Liver (tissue), 9 donors: ENCODE data around the gene ANG. TPM values are rescaled to one million over a fixed set of nuclear protein-coding genes. Genes with fewer than 3 reads are reported as not detected.

Source experiments
- DNase-seq: peaks from one replicate; pipeline ENCODE4 v3.0.0-alpha.2; 2017; ENCODE audit warnings: low spot score
- H3K27ac ChIP-seq, 2 donors: one replicate each; pipeline ENCODE4 v1.7.0; 2013; ENCODE audit warnings: inconsistent platforms in 2 of 2, low read length in 2 of 2, control low read depth in 1 of 2, low read depth in 1 of 2, mild to moderate bottlenecking in 1 of 2
- H3K27me3 ChIP-seq, 4 donors: one replicate each; pipeline versions ENCODE4 v1.6.1 to v1.7.0; 2013; ENCODE audit warnings: low read length in 3 of 4, inconsistent platforms in 1 of 4, mild to moderate bottlenecking in 1 of 4, moderate library complexity in 1 of 4; ENCODE audit not compliant: control insufficient read depth in 4 of 4, insufficient read depth in 4 of 4
- H3K36me3 ChIP-seq, 4 donors: one replicate each; pipeline versions ENCODE4 v1.6.1 to v1.7.0; 2013; ENCODE audit warnings: low read length in 3 of 4, mild to moderate bottlenecking in 3 of 4, low read depth in 1 of 4, moderate library complexity in 1 of 4; ENCODE audit not compliant: control insufficient read depth in 4 of 4, insufficient read depth in 3 of 4
- H3K4me1 ChIP-seq, 4 donors: one replicate each; pipeline versions ENCODE4 v1.6.1 to v1.7.0; 2013; ENCODE audit warnings: low read length in 3 of 4, mild to moderate bottlenecking in 3 of 4, moderate library complexity in 1 of 4; ENCODE audit not compliant: control insufficient read depth in 4 of 4, insufficient read depth in 4 of 4
- H3K4me3 ChIP-seq, 3 donors: one replicate each; pipeline versions ENCODE4 v1.6.1 to v1.7.0; 2013; ENCODE audit warnings: low read length in 3 of 3, control low read depth in 1 of 3, low read depth in 1 of 3, mild to moderate bottlenecking in 1 of 3
- H3K9ac ChIP-seq, 2 donors: one replicate each; pipeline ENCODE4 v1.7.0; 2013; ENCODE audit warnings: low read length in 2 of 2, mild to moderate bottlenecking in 2 of 2, moderate library complexity in 2 of 2, control low read depth in 1 of 2, low read depth in 1 of 2
- H3K9me3 ChIP-seq, 4 donors: one replicate each; pipeline versions ENCODE4 v1.6.1 to v1.7.0; 2013; ENCODE audit warnings: low read length in 3 of 4; ENCODE audit not compliant: control insufficient read depth in 4 of 4
- ATF3 ChIP-seq: IDR thresholded peaks from 2 replicates; pipeline ENCODE4 v1.6.1; 2016; ENCODE audit warnings: antibody characterized with exemption
- EGR1 ChIP-seq, 2 donors: IDR thresholded peaks; 2 replicates each; pipeline ENCODE4 v1.6.1; 2016 to 2018; ENCODE audit warnings: antibody characterized with exemption in 2 of 2, low read depth in 2 of 2
- FOXA1 ChIP-seq: IDR thresholded peaks from 2 replicates; pipeline ENCODE4 v1.6.1; 2016; ENCODE audit warnings: antibody characterized with exemption
- FOXA2 ChIP-seq: IDR thresholded peaks from 2 replicates; pipeline ENCODE4 v1.6.1; 2016; ENCODE audit warnings: antibody characterized with exemption
- GABPA ChIP-seq, 2 donors: IDR thresholded peaks in 1 of 2; conservative IDR thresholded peaks in 1 of 2; 2 replicates each; pipeline ENCODE4 v1.6.1; 2016; ENCODE audit warnings: antibody characterized with exemption in 2 of 2, mild to moderate bottlenecking in 1 of 2, moderate library complexity in 1 of 2
- HNF4A ChIP-seq, 2 donors: conservative IDR thresholded peaks; 2 replicates each; pipeline ENCODE4 v1.6.1; 2016; ENCODE audit warnings: antibody characterized with exemption in 2 of 2, mild to moderate bottlenecking in 2 of 2
- HNF4G ChIP-seq: IDR thresholded peaks from 2 replicates; pipeline ENCODE4 v1.6.1; 2016; ENCODE audit warnings: antibody characterized with exemption
- JUND ChIP-seq, 2 donors: IDR thresholded peaks; 2 replicates each; pipeline ENCODE4 v1.6.1; 2016; ENCODE audit warnings: antibody characterized with exemption in 2 of 2
- NR2F2 ChIP-seq: IDR thresholded peaks from 2 replicates; pipeline ENCODE4 v1.6.1; 2016; ENCODE audit warnings: antibody characterized with exemption
- RAD21 ChIP-seq, 2 donors: IDR thresholded peaks; 2 replicates each; pipeline ENCODE4 v1.6.1; 2016; ENCODE audit warnings: antibody characterized with exemption in 2 of 2, mild to moderate bottlenecking in 2 of 2
- REST ChIP-seq: IDR thresholded peaks from 2 replicates; pipeline ENCODE4 v1.6.1; 2016; ENCODE audit warnings: antibody characterized with exemption, mild to moderate bottlenecking
- RXRA ChIP-seq, 2 donors: IDR thresholded peaks; 2 replicates each; pipeline ENCODE4 v1.6.1; 2017 to 2018; ENCODE audit warnings: antibody characterized with exemption in 2 of 2, mild to moderate bottlenecking in 1 of 2
- SP1 ChIP-seq: IDR thresholded peaks from 2 replicates; pipeline ENCODE4 v1.6.1; 2018; ENCODE audit warnings: antibody characterized with exemption, mild to moderate bottlenecking
- TAF1 ChIP-seq: conservative IDR thresholded peaks from 2 replicates; pipeline ENCODE4 v1.6.1; 2016; ENCODE audit warnings: antibody characterized with exemption, mild to moderate bottlenecking
- YY1 ChIP-seq: IDR thresholded peaks from 2 replicates; pipeline ENCODE4 v1.6.1; 2016; ENCODE audit warnings: antibody characterized with exemption, mild to moderate bottlenecking
- WGBS: extraction: QIAGEN DNeasy Blood & Tissue Kit; methylation state at CpG from one replicate; pipeline ENCODE4 v1.1.7; 2013; 5-methylcytosine and 5-hydroxymethylcytosine counted together
- polyA plus RNA-seq, 2 donors: library from polyadenylated mRNA; stranded (reverse) in 1 of 2; unstranded in 1 of 2; fragments of 200-250 nt in 1 of 2; fragments of >200 nt in 1 of 2; fragmentation: Nextera tagmentation in 1 of 2; extraction: Ambion mirVana in 1 of 2; gene quantifications; one replicate each; pipeline versions ENCODE4 v1.2.1 to v1.2.3, GENCODE V29; 2013 to 2015
- total RNA-seq, 2 donors: library from RNA; depleted of rRNA; stranded (reverse); fragments of >200 nt; gene quantifications; one replicate each; pipeline ENCODE4 v1.2.3, GENCODE V29; 2014
- TF ChIP-seq, protein P1 (sequence below): IDR thresholded peaks from 2 replicates; pipeline ENCODE4 v1.6.1; 2016; ENCODE audit warnings: antibody characterized with exemption
- TF ChIP-seq, protein P2 (sequence below): fragments of 150-350 bp; IDR thresholded peaks from 2 replicates; pipeline ENCODE4 v1.5.1; 2017; ENCODE audit warnings: improper control_type of control experiment, low read depth, low read length; ENCODE audit not compliant: missing input control
- donor health status: healthy.
- donor health status: healthy.
- donor health status: healthy.
- donor health status: healthy.
- donor health status: healthy.

The ANG gene
- total and polyA plus RNA-seq, 4 donors: 153 to 2,524 (median 1,379) TPM

DNA sequence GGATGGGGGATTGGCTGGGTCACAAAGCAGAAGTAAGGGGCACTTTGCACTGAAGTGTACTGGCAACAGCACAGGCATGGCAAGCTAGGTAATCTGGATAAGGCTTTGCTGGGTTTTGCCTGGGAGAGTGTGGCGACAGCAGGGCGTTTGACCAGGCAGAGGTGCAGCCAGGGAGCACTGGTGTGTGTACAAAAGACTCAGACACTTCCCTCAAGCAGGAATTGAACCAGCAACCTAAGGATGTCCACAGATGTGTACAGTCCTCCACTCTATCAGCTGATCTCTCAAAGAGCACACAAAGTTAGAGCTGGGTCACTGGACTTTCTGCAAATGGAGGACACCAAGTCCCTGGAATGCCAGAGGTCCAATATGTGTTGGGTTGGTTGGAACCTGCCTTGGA lies 19.6 kb upstream of the ANG start:
- Histone ChIP-seq H3K9me3 (no peaks in the 10 kb centered on the region), H3K27ac (no peak overlapping the region), H3K4me3 (no peak overlapping the region), H3K9ac (no peak overlapping the region), H3K36me3 (no peaks in the 10 kb centered on the region), H3K4me1 (no peaks in the 10 kb centered on the region), H3K27me3 (no peaks in the 10 kb centered on the region)
- WGBS: 94% methylated on average over 2 of the region's 2 CpGs
- no peak for DNase-seq
- TF ChIP-seq FOXA2 (no peak), YY1 (no peak), RAD21 (IDR thresholded peaks at IDR 0.05) (no peak), ATF3 (no peak), NR2F2 (no peak), TAF1 (no peak), GABPA (IDR thresholded peaks at IDR 0.05 in 1 of 2, conservative IDR thresholded peaks at IDR 0.05 in 1 of 2) (no peak), HNF4G (no peak), FOXA1 (no peak), HNF4A (conservative IDR thresholded peaks at IDR 0.05) (no peak), SP1 (no peak)
- TF ChIP-seq, protein P1, sequence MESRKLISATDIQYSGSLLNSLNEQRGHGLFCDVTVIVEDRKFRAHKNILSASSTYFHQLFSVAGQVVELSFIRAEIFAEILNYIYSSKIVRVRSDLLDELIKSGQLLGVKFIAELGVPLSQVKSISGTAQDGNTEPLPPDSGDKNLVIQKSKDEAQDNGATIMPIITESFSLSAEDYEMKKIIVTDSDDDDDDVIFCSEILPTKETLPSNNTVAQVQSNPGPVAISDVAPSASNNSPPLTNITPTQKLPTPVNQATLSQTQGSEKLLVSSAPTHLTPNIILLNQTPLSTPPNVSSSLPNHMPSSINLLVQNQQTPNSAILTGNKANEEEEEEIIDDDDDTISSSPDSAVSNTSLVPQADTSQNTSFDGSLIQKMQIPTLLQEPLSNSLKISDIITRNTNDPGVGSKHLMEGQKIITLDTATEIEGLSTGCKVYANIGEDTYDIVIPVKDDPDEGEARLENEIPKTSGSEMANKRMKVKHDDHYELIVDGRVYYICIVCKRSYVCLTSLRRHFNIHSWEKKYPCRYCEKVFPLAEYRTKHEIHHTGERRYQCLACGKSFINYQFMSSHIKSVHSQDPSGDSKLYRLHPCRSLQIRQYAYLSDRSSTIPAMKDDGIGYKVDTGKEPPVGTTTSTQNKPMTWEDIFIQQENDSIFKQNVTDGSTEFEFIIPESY: no peak
- TF ChIP-seq, protein P2, sequence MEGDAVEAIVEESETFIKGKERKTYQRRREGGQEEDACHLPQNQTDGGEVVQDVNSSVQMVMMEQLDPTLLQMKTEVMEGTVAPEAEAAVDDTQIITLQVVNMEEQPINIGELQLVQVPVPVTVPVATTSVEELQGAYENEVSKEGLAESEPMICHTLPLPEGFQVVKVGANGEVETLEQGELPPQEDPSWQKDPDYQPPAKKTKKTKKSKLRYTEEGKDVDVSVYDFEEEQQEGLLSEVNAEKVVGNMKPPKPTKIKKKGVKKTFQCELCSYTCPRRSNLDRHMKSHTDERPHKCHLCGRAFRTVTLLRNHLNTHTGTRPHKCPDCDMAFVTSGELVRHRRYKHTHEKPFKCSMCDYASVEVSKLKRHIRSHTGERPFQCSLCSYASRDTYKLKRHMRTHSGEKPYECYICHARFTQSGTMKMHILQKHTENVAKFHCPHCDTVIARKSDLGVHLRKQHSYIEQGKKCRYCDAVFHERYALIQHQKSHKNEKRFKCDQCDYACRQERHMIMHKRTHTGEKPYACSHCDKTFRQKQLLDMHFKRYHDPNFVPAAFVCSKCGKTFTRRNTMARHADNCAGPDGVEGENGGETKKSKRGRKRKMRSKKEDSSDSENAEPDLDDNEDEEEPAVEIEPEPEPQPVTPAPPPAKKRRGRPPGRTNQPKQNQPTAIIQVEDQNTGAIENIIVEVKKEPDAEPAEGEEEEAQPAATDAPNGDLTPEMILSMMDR: no peak

- Histone ChIP-seq H3K36me3 (no peaks in the 10 kb centered on the region), H3K4me1 (no peaks in the 10 kb centered on the region), H3K9ac (no peak overlapping the region), H3K27ac (no peak overlapping the region), H3K27me3 (no peaks in the 10 kb centered on the region), H3K4me3 (no peak overlapping the region), H3K9me3 (no peaks in the 10 kb centered on the region)
- no peak for DNase-seq
- WGBS: 81% methylated on average over 4 of the region's 4 CpGs
- TF ChIP-seq HNF4A (conservative IDR thresholded peaks at IDR 0.05) (no peak), ATF3 (no peak), HNF4G (no peak), FOXA1 (no peak), RAD21 (IDR thresholded peaks at IDR 0.05) (no peak), EGR1 (IDR thresholded peaks at IDR 0.05; ENCODE audit: low read depth in 2 of 2) (no peak), GABPA (IDR thresholded peaks at IDR 0.05 in 1 of 2, conservative IDR thresholded peaks at IDR 0.05 in 1 of 2) (no peak), SP1 (no peak), REST (no peak), NR2F2 (no peak), YY1 (no peak), TAF1 (no peak), FOXA2 (no peak), JUND (IDR thresholded peaks at IDR 0.05) (no peak), RXRA (IDR thresholded peaks at IDR 0.05) (no peak)
- TF ChIP-seq, protein P1: no peak
- TF ChIP-seq, protein P2: no peak
Observed at GRCh38 chr14:20671597-20672283, 16.8 kb upstream of the ANG start.
